GM23338 (cell line): ENCODE data around the gene EPHB1. TPM values are rescaled to one million over a fixed set of nuclear protein-coding genes. Genes with fewer than 3 reads are reported as not detected.

Experiments
- ATAC-seq: fragments of 200-7000 bp; cut with Tn5 transposase; 3 replicates; pipeline ENCODE4 v1.9.1; 2020
- DNase-seq: peaks from one replicate; pipeline ENCODE4 v3.0.0-alpha.2; 2015; ENCODE audit warnings: low spot score
- H2AFZ ChIP-seq: fragments of 200-600 bp; sonication (generic); 2 replicates; pipeline ENCODE4 v1.8.0; 2016; ENCODE audit warnings: antibody characterized with exemption, mild to moderate bottlenecking, moderate library complexity
- H3F3A ChIP-seq: fragments of 200-600 bp; sonication (generic); replicated peaks from 2 replicates; pipeline ENCODE4 v1.8.0; 2017; ENCODE audit warnings: antibody characterized with exemption, mixed run types, low read depth
- H3K27ac ChIP-seq: fragments of 200-600 bp; sonication (generic); 2 replicates; pipeline ENCODE4 v1.6.1; 2016; ENCODE audit warnings: low read depth
- H3K27me3 ChIP-seq: fragments of 200-600 bp; sonication (generic); 2 replicates; pipeline ENCODE4 v1.8.0; 2016; ENCODE audit warnings: mild to moderate bottlenecking, mixed run types, moderate library complexity; ENCODE audit not compliant: insufficient read depth
- H3K36me3 ChIP-seq: fragments of 200-600 bp; sonication (generic); 2 replicates; pipeline ENCODE4 v1.8.0; 2016; ENCODE audit warnings: mild to moderate bottlenecking; ENCODE audit not compliant: insufficient read depth
- H3K4me1 ChIP-seq: fragments of 200-600 bp; sonication (generic); 2 replicates; pipeline ENCODE4 v1.8.0; 2016; ENCODE audit warnings: mild to moderate bottlenecking, moderate library complexity; ENCODE audit not compliant: insufficient read depth
- H3K4me2 ChIP-seq: fragments of 200-600 bp; sonication (generic); 2 replicates; pipeline ENCODE4 v1.7.1; 2017; ENCODE audit warnings: mixed run types
- H3K4me3 ChIP-seq: fragments of 200-600 bp; sonication (generic); 2 replicates; pipeline ENCODE4 v1.6.1; 2016; ENCODE audit warnings: mixed run types
- H3K79me2 ChIP-seq: fragments of 200-600 bp; sonication (generic); replicated peaks from 2 replicates; pipeline ENCODE4 v1.8.0; 2017; ENCODE audit warnings: mild to moderate bottlenecking; ENCODE audit not compliant: insufficient read depth
- H3K9me2 ChIP-seq: fragments of 200-600 bp; sonication (generic); 2 replicates; pipeline ENCODE4 v1.8.0; 2017; ENCODE audit not compliant: insufficient read depth
- H4K20me1 ChIP-seq: fragments of 200-600 bp; sonication (generic); replicated peaks from 2 replicates; pipeline ENCODE4 v1.8.0; 2017; ENCODE audit warnings: mild to moderate bottlenecking; ENCODE audit not compliant: insufficient read depth
- H3K27ac Mint-ChIP-seq: 2 replicates; pipeline ENCODE4 v1.8.0; 2020; ENCODE audit warnings: inconsistent platforms, mild to moderate bottlenecking, moderate library complexity, mixed read lengths
- H3K27me3 Mint-ChIP-seq: 3 replicates; pipeline ENCODE4 v1.8.0; 2022; ENCODE audit warnings: low read depth, mild to moderate bottlenecking, moderate library complexity, mixed read lengths, inconsistent platforms; ENCODE audit not compliant: insufficient read depth, poor library complexity
- H3K36me3 Mint-ChIP-seq: 3 replicates; pipeline ENCODE4 v1.8.0; 2021; ENCODE audit warnings: low read depth, mild to moderate bottlenecking, inconsistent platforms, moderate library complexity, mixed read lengths
- H3K4me1 Mint-ChIP-seq: 3 replicates; pipeline ENCODE4 v1.8.0; 2020; ENCODE audit warnings: mild to moderate bottlenecking, inconsistent platforms, mixed read lengths
- H3K4me3 Mint-ChIP-seq: 3 replicates; pipeline ENCODE4 v1.8.0; 2021; ENCODE audit warnings: moderate library complexity, mild to moderate bottlenecking, inconsistent platforms, mixed read lengths
- H3K9me3 Mint-ChIP-seq: 3 replicates; pipeline ENCODE4 v1.8.0; 2020; ENCODE audit warnings: moderate library complexity, mild to moderate bottlenecking, inconsistent platforms, mixed read lengths
- CREB1 ChIP-seq: fragments of 250-450 bp; sonication (Bioruptor Pico); IDR thresholded peaks from 2 replicates; pipeline ENCODE4 v1.5.0; 2020; ENCODE audit warnings: low read depth, mild to moderate bottlenecking, moderate library complexity
- CTCF ChIP-seq, 2 experiments: fragments of 200-600 bp in 1 of 2; sonication (generic) in 1 of 2; conservative IDR thresholded peaks; 2 replicates each; pipeline versions ENCODE4 v1.5.1 to v1.6.1; 2016 to 2017; ENCODE audit warnings: antibody characterized with exemption in 2 of 2, low read depth in 2 of 2, mild to moderate bottlenecking in 2 of 2, moderate library complexity in 1 of 2
- ETS1 ChIP-seq: IDR thresholded peaks from 2 replicates; pipeline ENCODE4 v1.6.1; 2016; ENCODE audit warnings: antibody characterized with exemption
- EZH2 ChIP-seq: fragments of 200-600 bp; sonication (generic); IDR thresholded peaks from one replicate; pipeline ENCODE4 v1.8.0; 2017; ENCODE audit warnings: antibody characterized with exemption, mild to moderate bottlenecking, low read depth; ENCODE audit not compliant: unreplicated experiment
- EZH2phosphoT487 ChIP-seq: fragments of 200-600 bp; sonication (generic); IDR thresholded peaks from one replicate; pipeline ENCODE4 v1.8.1; 2018; ENCODE audit warnings: antibody characterized with exemption; ENCODE audit not compliant: unreplicated experiment
- JUNB ChIP-seq: IDR thresholded peaks from one replicate; pipeline ENCODE4 v1.6.1; 2016; ENCODE audit warnings: antibody characterized with exemption; ENCODE audit not compliant: unreplicated experiment
- NANOG ChIP-seq: IDR thresholded peaks from 2 replicates; pipeline ENCODE4 v1.6.1; 2016; ENCODE audit warnings: antibody characterized with exemption, borderline replicate concordance
- POLR2AphosphoS5 ChIP-seq: IDR thresholded peaks from 2 replicates; pipeline ENCODE4 v1.6.1; 2016; ENCODE audit warnings: antibody characterized with exemption, low read depth
- REST ChIP-seq: IDR thresholded peaks from one replicate; pipeline ENCODE4 v1.6.1; 2018; ENCODE audit warnings: antibody characterized with exemption; ENCODE audit not compliant: unreplicated experiment
- STAT1 ChIP-seq: IDR thresholded peaks from one replicate; pipeline ENCODE4 v1.6.1; 2016; ENCODE audit warnings: antibody characterized with exemption; ENCODE audit not compliant: unreplicated experiment
- ZNF114 ChIP-seq: fragments of 250-450 bp; sonication (Bioruptor Pico); IDR thresholded peaks from 2 replicates; pipeline ENCODE4 v1.5.0; 2020; ENCODE audit warnings: mild to moderate bottlenecking, moderate library complexity
- ZNF331 ChIP-seq: fragments of 250-450 bp; sonication (Bioruptor Pico); IDR thresholded peaks from 2 replicates; pipeline ENCODE4 v1.5.0; 2020; ENCODE audit warnings: low read depth, mild to moderate bottlenecking, moderate library complexity
- ZNF462 ChIP-seq: fragments of 250-450 bp; sonication (Bioruptor Pico); IDR thresholded peaks from 2 replicates; pipeline ENCODE4 v1.5.0; 2020; ENCODE audit warnings: mild to moderate bottlenecking, moderate library complexity
- polyA plus RNA-seq: library from polyadenylated mRNA; unstranded; fragments of >200 nt; fragmentation: Nextera tagmentation; extraction: Ambion mirVana; gene quantifications from 2 replicates; pipeline ENCODE4 v1.2.1, GENCODE V29; 2016
- total RNA-seq: library from RNA; depleted of rRNA; stranded (reverse); fragments of >200 nt; shearing (Covaris generic); gene quantifications from 2 replicates; pipeline ENCODE4 v1.2.3, GENCODE V29; 2014

EPHB1 gene
- total and polyA plus RNA-seq, 2 experiments from 2014 or later = 2.7 to 5.2 TPM

- Mint-ChIP-seq H3K4me1 (peaks cover 9% of the 10 kb centered on the region), H3K9me3 (no peaks in the 10 kb centered on the region), H3K27ac (no peak overlapping the region), H3K27me3 (peaks cover 29% of the 10 kb centered on the region), H3K36me3 (no peaks in the 10 kb centered on the region), H3K4me3 (no peak overlapping the region)
- TF ChIP-seq STAT1 (no peak), NANOG (no peak), CREB1 (CRISPR knock-in tag) (no peak), JUNB (no peak), EZH2 (no peak), EZH2phosphoT487 (no peak), ZNF331 (CRISPR knock-in tag) (no peak), ETS1 (no peak), ZNF114 (no peak), REST (no peak), CTCF (conservative IDR thresholded peaks at IDR 0.05; ENCODE audit: low read depth in 2 of 2) (no peak), ZNF462 (CRISPR knock-in tag) (no peak), POLR2AphosphoS5 (no peak)
- Histone ChIP-seq H3K9me2 (no peaks in the 10 kb centered on the region), H2AFZ (no peak overlapping the region), H3K4me1 (no peaks in the 10 kb centered on the region), H3F3A (no peaks in the 10 kb centered on the region), H4K20me1 (no peaks in the 10 kb centered on the region; the same call in 1 of the 2 replicates), H3K4me3 (no peak overlapping the region), H3K4me2 (no peak overlapping the region), H3K79me2 (no peaks in the 10 kb centered on the region), H3K27me3 (peaks cover 15% of the 10 kb centered on the region), H3K36me3 (no peaks in the 10 kb centered on the region), H3K27ac (no peak overlapping the region)
- DNase-seq (no peak), ATAC-seq (no peak)
Measured at GRCh38 chr3:134899786-134900185, 104.7 kb downstream of the EPHB1 start.
